DOHH2 (cell line): ENCODE results near the gene POU2F1.

Source experiments
- H3F3A ChIP-seq: fragments of 200-600 bp; sonication (generic), shearing (Covaris generic); 2 replicates; pipeline ENCODE4 v1.6.0; 2016; ENCODE audit warnings: antibody characterized with exemption, mild to moderate bottlenecking; ENCODE audit not compliant: control insufficient read depth, insufficient read depth
- H3K27ac ChIP-seq: fragments of 200-600 bp; sonication (generic); 2 replicates; pipeline ENCODE4 v1.5.1; 2014; ENCODE audit warnings: low read depth, mild to moderate bottlenecking, low read length, moderate library complexity
- H3K27me3 ChIP-seq: fragments of 200-600 bp; sonication (generic); 2 replicates; pipeline ENCODE4 v1.6.1; 2014; ENCODE audit warnings: mild to moderate bottlenecking, low read length, mixed read lengths; ENCODE audit not compliant: control insufficient read depth
- H3K36me3 ChIP-seq: fragments of 200-600 bp; sonication (generic); 2 replicates; pipeline ENCODE4 v1.6.1; 2014; ENCODE audit warnings: mild to moderate bottlenecking, low read length, moderate library complexity, mixed read lengths; ENCODE audit not compliant: control insufficient read depth
- H3K4me1 ChIP-seq: fragments of 200-600 bp; sonication (generic); 2 replicates; pipeline ENCODE4 v1.6.1; 2014; ENCODE audit warnings: mild to moderate bottlenecking, low read length, mixed read lengths; ENCODE audit not compliant: control insufficient read depth
- H3K4me2 ChIP-seq: fragments of 200-600 bp; sonication (generic); 2 replicates; pipeline ENCODE4 v1.6.0; 2014; ENCODE audit warnings: mild to moderate bottlenecking, low read length, moderate library complexity
- H3K4me3 ChIP-seq: fragments of 200-600 bp; sonication (generic); 2 replicates; pipeline ENCODE4 v1.5.1; 2014; ENCODE audit warnings: mild to moderate bottlenecking, low read length, mixed read lengths
- H3K79me2 ChIP-seq: fragments of 200-600 bp; sonication (generic); 2 replicates; pipeline ENCODE4 v1.6.1; 2014; ENCODE audit warnings: mild to moderate bottlenecking, low read length, mixed read lengths; ENCODE audit not compliant: control insufficient read depth
- H3K9me2 ChIP-seq: fragments of 200-600 bp; sonication (generic); replicated peaks from 2 replicates; pipeline ENCODE4 v1.6.1; 2014; ENCODE audit warnings: mild to moderate bottlenecking, low read length, mixed read lengths; ENCODE audit not compliant: control insufficient read depth
- H3K9me3 ChIP-seq: fragments of 200-600 bp; sonication (generic); 2 replicates; pipeline ENCODE4 v1.6.1; 2014; ENCODE audit warnings: antibody characterized with exemption, low read length, mixed read lengths; ENCODE audit not compliant: control insufficient read depth, insufficient read depth
- H4K20me1 ChIP-seq: fragments of 200-600 bp; sonication (generic); 2 replicates; pipeline ENCODE4 v1.6.0; 2014; ENCODE audit warnings: low read depth, mild to moderate bottlenecking, antibody characterized with exemption, low read length, moderate library complexity; ENCODE audit not compliant: control insufficient read depth, insufficient read depth
- EZH2phosphoT487 ChIP-seq: fragments of 200-600 bp; sonication (generic); IDR thresholded peaks from 2 replicates; pipeline ENCODE4 v1.6.1; 2017; ENCODE audit warnings: borderline replicate concordance, mild to moderate bottlenecking, antibody characterized with exemption, low read length, moderate library complexity, mixed read lengths
- TF ChIP-seq, protein P1 (sequence below): fragments of 200-600 bp; sonication (generic); IDR thresholded peaks from one replicate; pipeline ENCODE4 v1.5.1; 2014; ENCODE audit warnings: antibody characterized with exemption, mild to moderate bottlenecking, low read depth, low read length; ENCODE audit not compliant: poor library complexity, severe bottlenecking

The POU2F1 gene

DNA sequence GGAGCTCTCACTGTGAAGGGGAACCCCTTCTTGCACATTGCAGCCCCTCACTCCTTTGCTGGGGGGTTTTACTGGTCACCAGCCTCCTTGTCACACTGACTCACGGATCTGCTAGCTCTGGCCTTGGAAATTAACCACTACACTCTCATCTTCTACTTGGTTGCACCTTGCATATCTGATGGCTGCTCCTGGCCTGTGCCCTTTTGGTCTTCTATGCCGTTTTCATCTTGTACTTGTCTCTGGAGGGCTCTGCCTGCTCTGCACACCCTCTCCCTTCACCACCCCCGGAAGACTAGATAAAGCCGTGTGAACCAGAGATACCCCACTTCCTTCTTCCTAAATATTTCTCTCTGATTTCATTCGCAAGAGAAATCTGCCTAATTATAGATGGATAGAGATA is 253.1 kb downstream of the POU2F1 start:
- Histone ChIP-seq H3K4me1 (no peaks in the 10 kb centered on the region), H3K36me3 (no peaks in the 10 kb centered on the region), H3K9me2 (no peaks in the 10 kb centered on the region), H3K79me2 (no peaks in the 10 kb centered on the region), H3K27ac (no peak overlapping the region), H3F3A (no peaks in the 10 kb centered on the region), H3K9me3 (no peaks in the 10 kb centered on the region), H3K4me2 (no peak overlapping the region), H3K27me3 (no peaks in the 10 kb centered on the region), H3K4me3 (no peak overlapping the region), H4K20me1 (no peaks in the 10 kb centered on the region)
- TF ChIP-seq EZH2phosphoT487: no peak
- TF ChIP-seq, protein P1, sequence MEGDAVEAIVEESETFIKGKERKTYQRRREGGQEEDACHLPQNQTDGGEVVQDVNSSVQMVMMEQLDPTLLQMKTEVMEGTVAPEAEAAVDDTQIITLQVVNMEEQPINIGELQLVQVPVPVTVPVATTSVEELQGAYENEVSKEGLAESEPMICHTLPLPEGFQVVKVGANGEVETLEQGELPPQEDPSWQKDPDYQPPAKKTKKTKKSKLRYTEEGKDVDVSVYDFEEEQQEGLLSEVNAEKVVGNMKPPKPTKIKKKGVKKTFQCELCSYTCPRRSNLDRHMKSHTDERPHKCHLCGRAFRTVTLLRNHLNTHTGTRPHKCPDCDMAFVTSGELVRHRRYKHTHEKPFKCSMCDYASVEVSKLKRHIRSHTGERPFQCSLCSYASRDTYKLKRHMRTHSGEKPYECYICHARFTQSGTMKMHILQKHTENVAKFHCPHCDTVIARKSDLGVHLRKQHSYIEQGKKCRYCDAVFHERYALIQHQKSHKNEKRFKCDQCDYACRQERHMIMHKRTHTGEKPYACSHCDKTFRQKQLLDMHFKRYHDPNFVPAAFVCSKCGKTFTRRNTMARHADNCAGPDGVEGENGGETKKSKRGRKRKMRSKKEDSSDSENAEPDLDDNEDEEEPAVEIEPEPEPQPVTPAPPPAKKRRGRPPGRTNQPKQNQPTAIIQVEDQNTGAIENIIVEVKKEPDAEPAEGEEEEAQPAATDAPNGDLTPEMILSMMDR: no peak

GRCh38 chr1:167474191-167474641 is 253.5 kb downstream of the POU2F1 start:
- H3K9me2 ChIP-seq: no peaks in the 10 kb centered on the region
- TF ChIP-seq, protein P1: no peak
- TF ChIP-seq EZH2phosphoT487: no peak
- H3K27ac ChIP-seq: no peak overlapping the region
- no peaks in the 10 kb centered on the region for H4K20me1 ChIP-seq
- H3K27me3 ChIP-seq: no peaks in the 10 kb centered on the region
- H3K4me3 ChIP-seq: no peak overlapping the region
- H3K4me2 ChIP-seq: no peak overlapping the region
- H3K36me3 ChIP-seq: no peaks in the 10 kb centered on the region
- H3K4me1 ChIP-seq: no peaks in the 10 kb centered on the region
- H3F3A ChIP-seq: no peaks in the 10 kb centered on the region
- H3K9me3 ChIP-seq: no peaks in the 10 kb centered on the region
- H3K79me2 ChIP-seq: no peaks in the 10 kb centered on the region

DNA sequence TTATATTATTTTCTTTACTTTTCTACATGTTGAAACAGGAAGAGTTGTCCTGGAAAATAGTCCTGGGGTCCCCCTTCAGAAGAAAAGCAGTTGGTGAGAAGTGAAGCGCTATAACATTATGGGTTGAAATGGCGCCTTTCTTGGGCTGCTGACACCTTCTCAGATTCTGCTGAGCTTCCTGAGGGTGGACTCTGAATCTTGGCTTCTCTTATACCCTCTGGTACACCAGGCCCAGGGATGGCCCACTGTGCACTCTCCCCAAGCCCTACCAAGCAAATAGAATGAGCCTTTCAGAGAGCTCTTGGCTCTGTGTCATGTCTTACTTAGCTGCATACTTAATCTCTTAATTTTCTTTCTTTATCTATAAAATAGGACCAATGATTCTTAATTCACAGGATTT is 255.4 kb downstream of the POU2F1 start:
- TF ChIP-seq, protein P1: no peak
- no peak for TF ChIP-seq EZH2phosphoT487
- Histone ChIP-seq H3K4me2 (no peak overlapping the region), H3K27ac (no peak overlapping the region), H3K9me3 (no peaks in the 10 kb centered on the region), H3K4me3 (no peak overlapping the region), H3K36me3 (no peaks in the 10 kb centered on the region), H3K4me1 (no peaks in the 10 kb centered on the region), H3K27me3 (no peaks in the 10 kb centered on the region), H3F3A (no peaks in the 10 kb centered on the region), H3K79me2 (no peaks in the 10 kb centered on the region), H4K20me1 (no peaks in the 10 kb centered on the region), H3K9me2 (no peaks in the 10 kb centered on the region)
